Keratinocyte (primary cell): ENCODE results near the gene RPH3AL.

ENCODE experiments used
- EZH2 ChIP-seq: IDR thresholded peaks from one replicate; pipeline ENCODE4 v1.6.1; 2012; ENCODE audit warnings: inconsistent platforms, mild to moderate bottlenecking, low read length, moderate library complexity
- TF ChIP-seq, protein P1 (sequence below), 3 experiments: IDR thresholded peaks in 1 of 3; conservative IDR thresholded peaks in 1 of 3; optimal IDR thresholded peaks in 1 of 3; 2 replicates in 2 of 3; 3 replicates in 1 of 3; pipeline versions ENCODE3 to v1.5.1; 2011; ENCODE audit warnings: low read length in 3 of 3, mild to moderate bottlenecking in 3 of 3, moderate library complexity in 2 of 3, control low read depth in 1 of 3, inconsistent platforms in 1 of 3; ENCODE audit not compliant: insufficient read depth in 2 of 3; ENCODE audit errors: extremely low read depth in 1 of 3

DNA sequence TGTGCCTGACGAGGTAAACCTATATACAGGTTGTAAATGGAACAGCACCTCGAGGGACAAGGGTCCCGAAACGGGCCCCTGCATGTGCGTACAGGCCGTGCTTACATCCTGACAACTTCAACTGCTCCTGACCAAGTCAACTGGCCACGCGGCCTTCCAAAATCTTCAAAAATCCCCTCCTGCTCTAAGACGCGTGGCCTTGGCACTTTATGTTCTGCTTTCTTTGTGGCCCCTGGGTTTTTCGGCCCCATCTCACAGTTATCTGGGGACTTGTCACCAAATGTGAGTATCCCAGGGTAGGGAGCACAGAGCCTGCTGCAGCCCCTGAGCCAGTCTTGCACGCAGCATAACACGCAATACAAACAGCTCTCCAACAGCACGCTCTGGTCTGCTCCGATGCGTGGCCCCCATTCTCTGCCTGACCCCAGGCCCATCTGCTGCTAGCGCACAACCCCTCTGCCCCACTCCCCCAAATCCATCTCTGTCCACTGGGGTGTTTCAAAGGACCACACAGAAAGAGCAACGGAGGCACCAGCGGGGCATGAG lies 659 bp downstream of the RPH3AL start:
- TF ChIP-seq, protein P1, sequence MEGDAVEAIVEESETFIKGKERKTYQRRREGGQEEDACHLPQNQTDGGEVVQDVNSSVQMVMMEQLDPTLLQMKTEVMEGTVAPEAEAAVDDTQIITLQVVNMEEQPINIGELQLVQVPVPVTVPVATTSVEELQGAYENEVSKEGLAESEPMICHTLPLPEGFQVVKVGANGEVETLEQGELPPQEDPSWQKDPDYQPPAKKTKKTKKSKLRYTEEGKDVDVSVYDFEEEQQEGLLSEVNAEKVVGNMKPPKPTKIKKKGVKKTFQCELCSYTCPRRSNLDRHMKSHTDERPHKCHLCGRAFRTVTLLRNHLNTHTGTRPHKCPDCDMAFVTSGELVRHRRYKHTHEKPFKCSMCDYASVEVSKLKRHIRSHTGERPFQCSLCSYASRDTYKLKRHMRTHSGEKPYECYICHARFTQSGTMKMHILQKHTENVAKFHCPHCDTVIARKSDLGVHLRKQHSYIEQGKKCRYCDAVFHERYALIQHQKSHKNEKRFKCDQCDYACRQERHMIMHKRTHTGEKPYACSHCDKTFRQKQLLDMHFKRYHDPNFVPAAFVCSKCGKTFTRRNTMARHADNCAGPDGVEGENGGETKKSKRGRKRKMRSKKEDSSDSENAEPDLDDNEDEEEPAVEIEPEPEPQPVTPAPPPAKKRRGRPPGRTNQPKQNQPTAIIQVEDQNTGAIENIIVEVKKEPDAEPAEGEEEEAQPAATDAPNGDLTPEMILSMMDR (optimal IDR thresholded peaks at IDR 0.05 in 1 of 3, IDR thresholded peaks at IDR 0.05 in 1 of 3, conservative IDR thresholded peaks at IDR 0.05 in 1 of 3; ENCODE audit: extremely low read depth in 1 of 3, insufficient read depth in 2 of 3, low read length in 3 of 3), result no peak
- no peak for TF ChIP-seq EZH2
